Measurements from ENCODE around the gene LRMDA. TPM values are rescaled to one million over a fixed set of nuclear protein-coding genes. Genes with fewer than 3 reads are reported as not detected.

The LRMDA gene
- total and polyA plus RNA-seq, 12 donors: 30.7 to 132 (median 78.1) TPM

- DNase-seq: peak in 1 of 7 donors; percentile 34
- H3K4me1 ChIP-seq (replicated peaks in 1 of 2): peaks cover 0 to 15% of the 10 kb centered on the region in 2 donors
- intact Hi-C loops (cut with DNase I): loop anchor here (10.0 kb wide), 4 partner anchors 58 to 518 kb away; no protein-coding TSS in a partner anchor
- peak overlapping the region in 2 of 5 donors; percentile 77 to 91 for H3K27ac ChIP-seq
- no peaks in the 10 kb centered on the region for H3K36me3 ChIP-seq (replicated peaks in 1 of 2)
- H3K27me3 ChIP-seq: no peaks in the 10 kb centered on the region
- peak overlapping the region in 1 of 4 donors; percentile 96 for H3K4me3 ChIP-seq
- H3K9me3 ChIP-seq (replicated peaks in 1 of 3): no peaks in the 10 kb centered on the region
- no peak for TF ChIP-seq POLR2A (IDR thresholded peaks at IDR 0.05)
- 64 to 76% (median 74%) methylated on average over 30 to 37 of the region's 37 CpGs for WGBS, 4 donors
Measured at GRCh38 chr10:75407224-75407712, 24.2 kb upstream of the LRMDA start.

- H3K36me3 ChIP-seq (replicated peaks in 1 of 2): no peaks in the 10 kb centered on the region
- 25 to 38% (median 35%) methylated on average over 45 to 68 of the region's 68 CpGs for WGBS, 4 donors
- no peaks in the 10 kb centered on the region for H3K27me3 ChIP-seq
- no peak for TF ChIP-seq POLR2A (IDR thresholded peaks at IDR 0.05)
- TF ChIP-seq CTCF (IDR thresholded peaks at IDR 0.05): no peak
- peak overlapping the region; percentile 13 to 91 (median 77) for H3K27ac ChIP-seq
- no peaks in the 10 kb centered on the region for H3K9me3 ChIP-seq (replicated peaks in 1 of 3)
- DNase-seq: peak; percentile 58 to 80 (median 63)
- peak overlapping the region in 2 of 4 donors; percentile 68 to 96 for H3K4me3 ChIP-seq
- intact Hi-C loops (cut with DNase I): loop anchor here (10.0 kb wide), 4 partner anchors 57 to 517 kb away; no protein-coding TSS in a partner anchor
- H3K4me1 ChIP-seq (replicated peaks in 1 of 2): peaks cover 0 to 15% of the 10 kb centered on the region in 2 donors
Measured at GRCh38 chr10:75407713-75408508, 23.5 kb upstream of the LRMDA start.

- no peaks in the 10 kb centered on the region for H3K9me3 ChIP-seq (replicated peaks in 1 of 3)
- H3K36me3 ChIP-seq (replicated peaks in 1 of 2): no peaks in the 10 kb centered on the region
- H3K27ac ChIP-seq: peak overlapping the region; percentile 53 to 91 (median 77)
- peak in 5 of 7 donors; percentile 37 to 57 (median 48) for DNase-seq
- H3K4me1 ChIP-seq (replicated peaks in 1 of 2): peaks cover 0 to 15% of the 10 kb centered on the region in 2 donors
- H3K4me3 ChIP-seq: peak overlapping the region in 2 of 4 donors; percentile 68 to 96
- intact Hi-C loops (cut with DNase I): loop anchor here (10.0 kb wide), 4 partner anchors 56 to 516 kb away; no protein-coding TSS in a partner anchor
- no peak for TF ChIP-seq CTCF (IDR thresholded peaks at IDR 0.05)
- no peak for TF ChIP-seq POLR2A (IDR thresholded peaks at IDR 0.05)
- WGBS, 4 donors: 6 to 21% (median 11%) methylated on average over 25 to 27 of the region's 27 CpGs
- no peaks in the 10 kb centered on the region for H3K27me3 ChIP-seq
Measured at GRCh38 chr10:75408509-75408875, 22.9 kb upstream of the LRMDA start.

GRCh38 chr10:75408911-75409885 is 22.2 kb upstream of the LRMDA start:
- TF ChIP-seq CTCF (IDR thresholded peaks at IDR 0.05) (peak in 1 of 6 experiments; percentile 17), POLR2A (IDR thresholded peaks at IDR 0.05) (peak; percentile 26 to 66)
- H3K4me1 ChIP-seq (replicated peaks in 1 of 2): peaks cover 0 to 15% of the 10 kb centered on the region in 2 donors
- peak; percentile 81 to 89 (median 85) for DNase-seq
- 1 to 8% (median 2%) methylated on average over 14 to 76 of the region's 76 CpGs for WGBS, 4 donors
- intact Hi-C loops (cut with DNase I): loop anchor here (10.0 kb wide), 4 partner anchors 56 to 516 kb away; no protein-coding TSS in a partner anchor
- H3K36me3 ChIP-seq (replicated peaks in 1 of 2): no peaks in the 10 kb centered on the region
- H3K27ac ChIP-seq: peak overlapping the region; percentile 63 to 91 (median 79)
- H3K4me3 ChIP-seq: peak overlapping the region; percentile 26 to 96 (median 73)
- H3K9me3 ChIP-seq (replicated peaks in 1 of 3): no peaks in the 10 kb centered on the region
- no peaks in the 10 kb centered on the region for H3K27me3 ChIP-seq

Data from adrenal gland (tissue), 12 donors.